Renal pelvis (tissue), 4 donors: Measurements from ENCODE around the gene RAVER2. TPM values are rescaled to one million over a fixed set of nuclear protein-coding genes. Genes with fewer than 3 reads are reported as not detected.

ENCODE experiments used
- DNase-seq: peaks from one replicate; pipeline ENCODE4 v3.0.0-alpha.2; 2013
- polyA plus RNA-seq, 3 donors: library from polyadenylated mRNA; unstranded; fragments of 120-200 nt; gene quantifications; one replicate each; pipeline ENCODE4 v1.2.1, GENCODE V29; 2013; ENCODE audit not compliant: insufficient read length in 3 of 3

Gene RAVER2
- polyA plus RNA-seq, 3 donors: 25.2 to 30.5 (median 28.1) TPM

- no peak for DNase-seq
Measured at GRCh38 chr1:64875101-64875500, 130.2 kb downstream of the RAVER2 start.

GRCh38 chr1:64875606-64876005, 130.7 kb downstream of the RAVER2 start:
- DNase-seq: no peak

DNA sequence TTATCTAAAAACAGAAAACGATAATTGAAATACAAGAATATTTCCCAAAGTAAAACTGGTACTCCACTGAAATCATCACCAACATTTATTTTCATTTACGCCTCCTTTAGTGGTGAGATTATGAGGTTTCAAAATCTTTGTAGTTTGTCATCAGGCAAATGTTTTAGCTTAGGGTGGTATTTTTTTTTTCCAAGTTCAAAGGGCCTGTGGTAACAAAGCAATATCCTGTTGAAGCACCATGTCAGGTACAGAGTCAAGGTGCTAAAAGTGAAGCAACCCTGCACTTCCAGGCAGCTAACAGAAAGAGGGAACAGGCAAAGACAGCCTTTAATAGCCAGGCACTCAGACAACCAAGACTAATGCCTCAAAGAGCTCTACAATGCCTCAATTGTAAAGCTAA, 132.3 kb downstream of the RAVER2 start:
- DNase-seq: no peak

GRCh38 chr1:64877598-64877997, 132.7 kb downstream of the RAVER2 start:
- no peak for DNase-seq

DNA sequence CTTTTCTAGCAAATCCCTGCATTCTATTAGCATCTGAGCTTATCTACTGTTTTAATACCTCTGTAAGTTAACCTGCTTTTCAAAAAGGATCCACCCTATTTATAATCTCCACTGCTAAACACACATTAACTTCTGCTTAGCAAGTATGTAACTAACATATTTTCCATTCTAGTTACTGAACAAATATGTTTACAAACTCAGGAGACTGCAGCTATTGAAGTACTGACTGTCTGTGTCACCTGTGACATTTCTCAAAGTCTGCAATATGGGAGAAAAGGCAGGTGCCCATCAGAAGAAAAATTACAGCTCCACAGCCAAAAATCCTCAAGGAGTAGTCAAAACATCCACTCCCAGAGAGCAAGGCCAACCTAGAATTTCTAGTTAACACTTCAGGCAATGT, 133.2 kb downstream of the RAVER2 start:
- no peak for DNase-seq

DNA sequence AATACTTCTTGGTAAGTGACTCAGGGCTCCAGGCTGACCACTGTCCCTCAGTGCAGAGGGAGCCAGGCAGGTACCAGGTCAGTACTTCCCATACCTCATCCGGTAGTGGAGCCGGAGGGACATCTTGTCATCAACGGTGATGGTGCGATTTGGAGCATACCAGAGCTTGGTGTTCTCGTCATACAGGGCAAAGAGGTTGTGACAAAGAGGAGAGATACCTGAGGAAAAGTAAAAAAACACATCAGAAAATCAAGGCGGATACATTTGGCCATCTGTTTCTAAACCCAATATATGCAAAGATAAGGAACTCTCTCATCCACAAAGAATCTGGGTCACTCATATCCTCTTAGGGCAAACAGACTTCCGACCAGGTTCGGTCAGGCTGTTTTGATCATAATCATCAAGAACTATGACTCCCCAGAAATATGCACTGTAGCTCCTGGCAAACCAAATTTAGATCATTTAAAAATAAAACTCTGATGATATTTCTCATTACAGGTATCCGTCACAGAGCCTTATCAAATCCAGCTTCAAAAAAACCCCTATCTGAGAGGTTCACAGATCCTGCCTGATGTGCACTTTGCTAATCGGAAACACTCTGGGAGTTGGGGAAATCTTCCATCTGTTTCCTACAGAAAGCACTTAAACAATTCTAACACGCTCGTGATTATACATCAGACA, 134.2 kb downstream of the RAVER2 start:
- no peak for DNase-seq

DNA sequence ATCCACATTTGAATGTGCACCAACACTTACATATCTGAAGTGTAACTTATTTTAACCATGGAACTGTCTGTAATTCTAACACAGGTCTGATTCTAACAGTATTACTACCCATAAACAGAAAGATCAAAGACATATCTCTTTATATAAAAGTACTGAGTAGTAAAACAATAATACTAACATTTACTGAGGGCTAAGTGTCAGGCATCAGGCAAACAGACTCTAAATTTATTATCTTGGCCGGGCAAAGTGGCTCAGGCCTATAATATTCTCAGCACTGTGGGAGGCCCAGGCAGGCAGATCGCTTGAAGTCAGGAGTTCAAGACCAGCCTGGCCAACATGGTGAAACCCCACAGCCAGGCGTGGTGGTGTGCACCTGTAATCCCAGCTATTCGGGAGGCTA, 135.6 kb downstream of the RAVER2 start:
- no peak for DNase-seq

DNA sequence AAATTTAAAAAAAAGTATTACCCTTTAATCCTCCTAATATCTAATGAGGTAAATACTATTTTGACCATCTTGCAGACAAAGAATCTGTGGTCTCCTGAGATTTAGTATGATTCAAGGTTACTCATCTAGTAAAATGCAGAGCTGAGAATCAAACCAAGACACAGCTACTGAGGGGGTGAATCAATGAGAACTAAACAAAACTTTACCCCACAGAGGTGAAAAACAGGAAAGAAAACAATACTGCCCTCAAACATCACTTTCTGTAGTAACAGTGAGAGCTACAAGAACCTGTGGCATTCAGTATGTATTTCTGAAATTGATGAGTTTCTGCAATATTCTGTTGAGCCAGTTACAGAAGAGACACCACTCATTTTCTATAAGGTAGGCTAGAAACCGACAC, 136.4 kb downstream of the RAVER2 start:
- DNase-seq: no peak

Other genes starting within 250 kb of the RAVER2 start
- 100 to 1,000 TPM in 1 of 3 donors, 10 to 100 TPM in 2; 94.8 to 109 (median 97.9) TPM for gene JAK1, start 221.5 kb downstream of the RAVER2 start, polyA plus RNA-seq